Neural crest cell (in vitro differentiated cells): ENCODE measurements around the gene LAMC1. TPM values are rescaled to one million over a fixed set of nuclear protein-coding genes. Genes with fewer than 3 reads are reported as not detected.

Experiments
- DNase-seq: peaks from one replicate; pipeline ENCODE4 v3.0.0; 2021; ENCODE audit warnings: low read depth, mixed read lengths, low spot score
- H3K27ac Mint-ChIP-seq: one replicate; pipeline ENCODE4 v1.8.0; 2021; ENCODE audit warnings: mild to moderate bottlenecking, mixed read lengths; ENCODE audit not compliant: unreplicated experiment
- H3K27me3 Mint-ChIP-seq: 2 replicates; pipeline ENCODE4 v1.8.0; 2021; ENCODE audit warnings: low read depth, mild to moderate bottlenecking, mixed read lengths
- H3K36me3 Mint-ChIP-seq: 2 replicates; pipeline ENCODE4 v1.8.0; 2021; ENCODE audit warnings: low read depth, mild to moderate bottlenecking, mixed read lengths
- H3K4me1 Mint-ChIP-seq: 2 replicates; pipeline ENCODE4 v1.8.0; 2021; ENCODE audit warnings: mixed read lengths
- H3K4me3 Mint-ChIP-seq: one replicate; pipeline ENCODE4 v1.8.0; 2021; ENCODE audit warnings: mild to moderate bottlenecking, mixed read lengths
- H3K9me3 Mint-ChIP-seq: 2 replicates; pipeline ENCODE4 v1.8.0; 2021; ENCODE audit warnings: mixed read lengths
- CTCF ChIP-seq: fragments of 200-600 bp; sonication (generic); conservative IDR thresholded peaks from 2 replicates; pipeline ENCODE4 v1.5.0; 2021; ENCODE audit warnings: antibody characterized with exemption, mild to moderate bottlenecking
- total RNA-seq: library from RNA; stranded (reverse); gene quantifications from 2 replicates; pipeline ENCODE4 v1.2.1, GENCODE V29; 2021

Gene LAMC1
- total RNA-seq, 1 donor from 2014 or later: 82.0 TPM

GRCh38 chr1:183091181-183091580 lies 68.0 kb downstream of the LAMC1 start:
- Mint-ChIP-seq H3K27me3 (no peaks in the 10 kb centered on the region), H3K36me3 (no peaks in the 10 kb centered on the region), H3K9me3 (no peaks in the 10 kb centered on the region), H3K27ac (peak overlapping the region; percentile 51), H3K4me1 (peaks cover 53% of the 10 kb centered on the region), H3K4me3 (no peak overlapping the region)
- DNase-seq: no peak
- TF ChIP-seq CTCF: no peak

GRCh38 chr1:183092350-183092749 lies 69.1 kb downstream of the LAMC1 start:
- Mint-ChIP-seq H3K4me1 (peaks cover 53% of the 10 kb centered on the region), H3K27me3 (no peaks in the 10 kb centered on the region), H3K27ac (peak overlapping the region; percentile 17), H3K9me3 (no peaks in the 10 kb centered on the region), H3K4me3 (peak overlapping the region; percentile 21), H3K36me3 (no peaks in the 10 kb centered on the region)
- TF ChIP-seq CTCF: no peak
- no peak for DNase-seq

- H3K4me1 Mint-ChIP-seq: peaks cover 53% of the 10 kb centered on the region
- no peak overlapping the region for H3K4me3 Mint-ChIP-seq
- H3K36me3 Mint-ChIP-seq: no peaks in the 10 kb centered on the region
- no peaks in the 10 kb centered on the region for H3K9me3 Mint-ChIP-seq
- H3K27ac Mint-ChIP-seq: no peak overlapping the region
- no peak for DNase-seq
- no peak for TF ChIP-seq CTCF
- no peaks in the 10 kb centered on the region for H3K27me3 Mint-ChIP-seq
Observed at GRCh38 chr1:183093066-183093668, 69.9 kb downstream of the LAMC1 start.

GRCh38 chr1:183093786-183094298 lies 70.6 kb downstream of the LAMC1 start:
- no peak for DNase-seq
- H3K4me3 Mint-ChIP-seq: no peak overlapping the region

GRCh38 chr1:183094351-183094750 lies 71.1 kb downstream of the LAMC1 start:
- peaks cover 45% of the 10 kb centered on the region for H3K4me1 Mint-ChIP-seq

More at GRCh38 chr1:183093786-183094298, 70.6 kb downstream of the LAMC1 start:
- Mint-ChIP-seq H3K4me1 (peaks cover 50% of the 10 kb centered on the region), H3K27ac (peak overlapping the region; percentile 21), H3K27me3 (no peaks in the 10 kb centered on the region), H3K9me3 (no peaks in the 10 kb centered on the region), H3K36me3 (no peaks in the 10 kb centered on the region)
- TF ChIP-seq CTCF: no peak

More at GRCh38 chr1:183094351-183094750, 71.1 kb downstream of the LAMC1 start:
- H3K9me3 Mint-ChIP-seq: no peaks in the 10 kb centered on the region
- H3K36me3 Mint-ChIP-seq: no peaks in the 10 kb centered on the region
- no peak overlapping the region for H3K4me3 Mint-ChIP-seq
- H3K27ac Mint-ChIP-seq: no peak overlapping the region
- H3K27me3 Mint-ChIP-seq: no peaks in the 10 kb centered on the region
- DNase-seq: no peak
- TF ChIP-seq CTCF: no peak
